ENCODE data around the gene OR6A2.
A peak's percentile ranks its signal among the peaks of the same experiment; 100 is the strongest.

Gene OR6A2

DNA sequence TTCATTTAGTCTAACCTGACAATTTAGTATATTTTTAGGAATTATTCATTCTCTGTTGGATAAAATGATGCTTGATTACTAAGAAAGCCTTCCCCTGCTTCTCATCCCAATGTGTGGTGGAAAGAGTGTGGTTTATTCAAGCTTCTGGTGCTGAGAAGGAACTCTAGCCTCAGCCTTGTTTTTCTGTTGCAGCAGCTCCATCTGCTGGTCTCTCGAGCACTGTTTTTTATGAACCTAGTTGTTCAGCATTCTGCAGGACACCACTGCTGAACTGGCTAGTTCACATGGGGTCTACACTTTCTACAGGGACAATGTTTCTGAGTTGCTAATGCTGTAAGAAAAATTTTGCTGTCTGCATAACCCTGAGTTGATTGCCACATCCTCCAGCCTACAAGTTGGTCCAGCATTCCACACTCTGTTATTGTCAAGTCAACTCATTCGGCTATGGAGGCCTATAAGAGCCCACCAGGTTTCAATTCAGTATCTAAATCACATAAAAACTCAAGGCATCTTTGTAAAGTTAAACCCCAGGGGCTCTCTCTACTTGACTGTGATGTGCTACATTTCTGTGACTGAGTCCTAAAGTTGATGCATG lies 42.0 kb downstream of the OR6A2 start:
- DNase-seq = peak in 41 of 56 donors; percentile 2 to 77 (median 27)

GRCh38 chr11:6755953-6756347 lies 43.5 kb downstream of the OR6A2 start:
- DNase-seq = no peak

- peak in 13 of 56 donors; percentile 0 to 29 (median 5) for DNase-seq
Measured at GRCh38 chr11:6755303-6755952, 44.1 kb downstream of the OR6A2 start.

DNA sequence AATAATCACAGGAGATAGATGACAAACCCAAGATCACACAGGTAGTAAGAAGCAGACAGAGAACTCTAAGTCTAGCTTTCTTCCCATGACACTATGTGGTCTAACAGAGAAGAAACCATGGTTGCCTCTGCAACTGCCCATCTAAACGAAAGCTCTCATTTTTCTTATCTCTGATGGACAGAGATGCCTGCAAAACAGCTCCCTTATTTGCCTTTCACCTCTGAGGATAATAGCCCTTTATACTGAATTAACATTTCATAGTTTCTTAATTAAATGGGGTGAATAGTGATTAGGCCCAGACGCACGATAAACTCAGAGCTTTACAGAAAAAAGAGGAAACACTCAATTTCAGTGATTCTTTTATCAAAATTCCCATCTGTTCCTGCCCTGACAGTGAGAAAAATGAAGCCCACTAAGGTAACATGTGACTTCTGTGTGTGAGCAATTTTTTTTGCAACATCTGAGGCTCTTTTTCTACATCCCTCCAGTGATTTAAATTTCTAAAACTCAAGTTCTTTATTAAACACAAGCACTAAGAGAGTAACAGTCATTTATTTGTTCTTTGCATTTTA lies 52.3 kb downstream of the OR6A2 start:
- DNase-seq = no peak

DNA sequence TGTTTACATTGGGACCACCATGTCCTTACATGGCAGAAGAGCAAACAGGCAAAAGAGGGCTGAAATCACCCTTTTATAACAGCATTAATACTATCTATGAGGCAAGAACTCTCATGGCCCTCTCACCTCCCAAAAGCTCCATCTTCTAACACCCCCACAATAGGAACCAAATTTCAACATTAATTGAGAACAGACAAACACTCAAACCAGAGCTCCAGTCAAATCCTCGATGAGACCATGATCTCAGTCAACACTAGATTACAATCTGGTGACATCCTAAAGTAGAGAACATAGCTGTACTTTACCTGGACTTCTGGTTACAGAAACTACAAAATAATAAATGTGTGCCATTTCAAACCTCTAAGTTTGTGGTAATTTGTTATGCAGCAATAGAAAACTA lies 52.9 kb downstream of the OR6A2 start:
- DNase-seq = no peak

DNA sequence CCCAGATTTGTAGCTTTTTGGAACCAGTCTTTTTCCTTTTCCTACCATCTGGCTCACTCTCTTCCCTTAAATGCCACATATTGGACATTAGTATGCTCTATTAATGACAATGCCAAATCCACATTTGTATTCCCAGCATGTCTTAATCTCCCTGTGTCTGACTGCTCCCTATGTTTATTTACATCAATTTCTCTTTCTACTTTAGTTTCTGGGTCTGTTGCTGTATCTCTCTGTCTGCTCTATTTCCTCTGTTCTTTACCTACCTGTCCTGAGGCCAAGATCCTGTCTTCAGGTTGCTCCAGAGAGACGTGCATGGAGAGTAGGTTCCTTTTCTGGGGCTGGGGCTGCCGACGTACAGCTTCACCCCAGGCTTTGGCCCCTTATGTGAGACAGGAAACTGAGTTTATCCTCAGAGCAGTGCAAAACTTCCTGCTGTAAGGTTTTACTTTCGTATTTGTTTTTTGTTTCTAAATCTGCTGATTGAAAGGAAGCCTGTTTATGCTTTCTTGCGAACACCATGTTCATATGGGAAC lies 53.3 kb downstream of the OR6A2 start:
- no peak for DNase-seq

- DNase-seq = no peak
Measured at GRCh38 chr11:6745465-6746015, 53.9 kb downstream of the OR6A2 start.

GRCh38 chr11:6745018-6745417 lies 54.5 kb downstream of the OR6A2 start:
- DNase-seq = no peak

- no peak for DNase-seq
Measured at GRCh38 chr11:6742260-6742659, 57.2 kb downstream of the OR6A2 start.

All from nucleus accumbens (tissue), 56 donors.